Activated naive CD8-positive, alpha-beta T cell (primary cell): ENCODE measurements around the gene GNPTG.
A peak's percentile ranks its signal among the peaks of the same experiment; 100 is the strongest.

Experiments used
- H3K27ac Mint-ChIP-seq: one replicate; pipeline ENCODE4 v1.8.0; 2021; ENCODE audit warnings: mixed read lengths
- H3K27me3 Mint-ChIP-seq: one replicate; pipeline ENCODE4 v1.8.0; 2021; ENCODE audit warnings: mixed read lengths
- H3K36me3 Mint-ChIP-seq: one replicate; pipeline ENCODE4 v1.8.0; 2021; ENCODE audit warnings: mixed read lengths
- H3K4me1 Mint-ChIP-seq: one replicate; pipeline ENCODE4 v1.8.0; 2021; ENCODE audit warnings: low read depth, mixed read lengths
- H3K4me3 Mint-ChIP-seq: one replicate; pipeline ENCODE4 v1.8.0; 2021; ENCODE audit warnings: mild to moderate bottlenecking, mixed read lengths
- H3K9me3 Mint-ChIP-seq: one replicate; pipeline ENCODE4 v1.8.0; 2021; ENCODE audit warnings: low read depth, mixed read lengths

The GNPTG gene

DNA sequence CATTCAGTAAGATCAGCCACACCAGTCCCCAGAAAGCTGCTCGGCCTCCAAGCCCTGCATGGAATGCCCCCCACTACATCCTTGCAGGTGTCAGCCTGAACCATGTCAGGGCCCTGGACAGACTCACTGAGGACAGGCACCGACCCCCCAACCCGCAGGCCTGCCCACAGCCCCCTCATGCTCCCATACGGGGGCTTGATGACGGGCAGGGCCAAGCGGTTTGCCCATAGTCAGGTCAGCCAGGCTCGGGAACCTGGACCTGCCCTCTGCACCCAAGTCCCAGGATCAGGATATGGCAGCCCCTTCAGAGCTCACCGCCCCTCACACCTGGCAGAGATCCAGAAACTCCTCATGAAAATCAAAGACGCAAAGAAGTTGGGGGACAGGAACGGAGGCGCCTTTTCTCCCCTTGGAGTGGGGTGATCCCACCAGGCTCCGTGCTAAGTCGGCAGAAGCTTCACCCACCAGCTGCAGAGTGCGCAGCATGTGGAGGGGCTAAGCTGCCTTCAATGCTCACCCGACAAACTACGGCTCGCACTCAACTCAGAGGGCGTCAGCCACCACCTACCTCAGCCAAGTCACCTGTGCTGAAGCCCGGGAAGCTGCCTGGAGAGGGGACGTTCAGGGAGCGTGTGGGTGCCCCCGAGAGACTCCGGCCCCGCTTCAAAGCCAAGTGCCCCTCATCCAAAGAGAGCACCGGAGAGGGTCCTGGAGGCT, 26.5 kb downstream of the GNPTG start:
- Mint-ChIP-seq H3K4me3 (peak overlapping the region; percentile 90), H3K27me3 (no peaks in the 10 kb centered on the region), H3K4me1 (peaks cover 12% of the 10 kb centered on the region), H3K36me3 (no peaks in the 10 kb centered on the region), H3K27ac (peak overlapping the region; percentile 92), H3K9me3 (no peaks in the 10 kb centered on the region)

DNA sequence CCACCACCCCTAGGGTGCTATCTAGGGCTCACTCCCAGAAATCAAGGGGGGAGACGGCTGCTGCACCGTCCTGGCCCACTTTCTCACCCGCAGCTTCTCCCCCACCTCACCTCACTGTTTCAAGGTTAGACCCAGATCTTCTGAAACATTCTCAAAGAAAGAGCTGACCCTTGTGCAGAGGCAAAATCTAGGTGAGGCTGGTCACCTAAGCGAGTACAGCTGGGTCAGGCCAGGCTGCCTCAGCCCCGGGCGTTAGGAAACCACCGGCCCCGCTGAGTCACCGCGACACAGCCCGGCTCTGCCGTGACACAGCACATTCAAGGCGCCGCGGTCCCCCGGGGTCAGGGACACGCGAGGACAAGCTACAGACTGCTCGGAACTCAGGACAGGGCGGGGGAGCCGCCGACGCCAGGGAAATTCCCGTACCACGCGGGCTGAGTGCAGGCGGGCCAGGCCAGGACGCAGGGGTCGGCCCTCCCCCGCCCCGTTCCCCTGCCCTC, 27.1 kb downstream of the GNPTG start:
- H3K9me3 Mint-ChIP-seq: no peaks in the 10 kb centered on the region
- peaks cover 12% of the 10 kb centered on the region for H3K4me1 Mint-ChIP-seq
- no peaks in the 10 kb centered on the region for H3K27me3 Mint-ChIP-seq
- H3K4me3 Mint-ChIP-seq: peak overlapping the region; percentile 90
- no peaks in the 10 kb centered on the region for H3K36me3 Mint-ChIP-seq
- H3K27ac Mint-ChIP-seq: peak overlapping the region; percentile 92

DNA sequence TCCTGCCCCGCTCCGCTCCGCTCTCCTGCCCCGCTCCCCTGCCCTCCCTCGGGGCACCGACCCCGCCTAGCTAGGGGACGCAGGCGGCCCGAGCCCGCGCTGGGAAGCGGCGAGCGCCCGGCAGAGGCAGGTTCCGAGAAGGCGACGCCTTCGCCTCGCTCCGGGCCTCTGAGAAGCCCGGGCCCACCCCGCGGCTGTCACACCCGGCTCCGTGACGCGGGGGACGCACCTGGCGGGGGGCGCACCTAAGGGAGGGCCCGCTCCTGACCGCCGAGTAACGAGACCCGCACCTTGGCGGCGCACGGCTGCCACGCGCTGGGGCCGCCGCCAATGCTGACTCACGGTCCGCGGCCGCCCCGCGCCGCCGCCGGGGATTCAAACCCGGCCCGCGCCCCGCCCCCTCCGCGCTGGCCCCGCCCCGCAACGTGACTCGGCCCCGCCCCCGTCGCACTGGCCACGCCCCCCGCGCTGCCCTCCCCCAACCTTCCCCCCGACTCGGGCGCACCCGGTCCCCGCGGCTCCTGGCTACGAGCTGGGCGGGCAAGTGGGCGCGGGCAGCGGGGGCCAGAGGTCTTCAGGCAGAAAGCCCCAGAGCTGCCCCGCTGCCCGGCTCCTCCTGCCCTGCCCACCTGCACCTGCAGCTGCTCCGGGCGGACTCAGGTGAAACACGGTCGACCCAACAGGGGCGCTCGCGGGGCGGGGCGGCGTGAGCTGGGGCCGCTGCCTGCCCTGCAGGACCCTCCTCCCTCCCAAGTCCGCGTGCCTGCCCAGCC, 27.8 kb downstream of the GNPTG start:
- Mint-ChIP-seq H3K9me3 (no peaks in the 10 kb centered on the region), H3K27ac (peak overlapping the region; percentile 66), H3K36me3 (no peaks in the 10 kb centered on the region), H3K4me3 (peak overlapping the region; percentile 84), H3K27me3 (no peaks in the 10 kb centered on the region), H3K4me1 (peaks cover 12% of the 10 kb centered on the region)

DNA sequence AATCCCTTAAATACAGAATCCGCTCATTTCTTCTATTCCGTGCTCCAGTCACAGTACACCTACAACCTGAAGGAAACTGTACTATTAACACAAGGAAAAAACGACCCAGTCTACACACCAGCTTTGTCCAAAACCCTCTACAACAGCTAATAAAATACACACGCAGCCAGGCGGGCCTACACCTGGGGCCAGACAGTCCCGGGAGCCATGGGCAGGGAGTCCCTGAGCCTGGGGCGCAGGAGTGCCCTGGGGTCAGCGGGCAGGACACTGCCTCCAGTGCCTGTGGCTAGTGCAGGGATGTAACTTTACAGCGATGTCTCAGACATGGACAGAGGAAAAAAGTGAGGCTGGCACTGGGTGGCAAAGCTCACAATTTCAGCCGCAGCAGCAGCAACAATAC, 28.5 kb downstream of the GNPTG start:
- no peaks in the 10 kb centered on the region for H3K27me3 Mint-ChIP-seq
- H3K27ac Mint-ChIP-seq: peak overlapping the region; percentile 66
- H3K4me3 Mint-ChIP-seq: peak overlapping the region; percentile 84
- H3K4me1 Mint-ChIP-seq: peaks cover 12% of the 10 kb centered on the region
- H3K9me3 Mint-ChIP-seq: no peaks in the 10 kb centered on the region
- no peaks in the 10 kb centered on the region for H3K36me3 Mint-ChIP-seq

DNA sequence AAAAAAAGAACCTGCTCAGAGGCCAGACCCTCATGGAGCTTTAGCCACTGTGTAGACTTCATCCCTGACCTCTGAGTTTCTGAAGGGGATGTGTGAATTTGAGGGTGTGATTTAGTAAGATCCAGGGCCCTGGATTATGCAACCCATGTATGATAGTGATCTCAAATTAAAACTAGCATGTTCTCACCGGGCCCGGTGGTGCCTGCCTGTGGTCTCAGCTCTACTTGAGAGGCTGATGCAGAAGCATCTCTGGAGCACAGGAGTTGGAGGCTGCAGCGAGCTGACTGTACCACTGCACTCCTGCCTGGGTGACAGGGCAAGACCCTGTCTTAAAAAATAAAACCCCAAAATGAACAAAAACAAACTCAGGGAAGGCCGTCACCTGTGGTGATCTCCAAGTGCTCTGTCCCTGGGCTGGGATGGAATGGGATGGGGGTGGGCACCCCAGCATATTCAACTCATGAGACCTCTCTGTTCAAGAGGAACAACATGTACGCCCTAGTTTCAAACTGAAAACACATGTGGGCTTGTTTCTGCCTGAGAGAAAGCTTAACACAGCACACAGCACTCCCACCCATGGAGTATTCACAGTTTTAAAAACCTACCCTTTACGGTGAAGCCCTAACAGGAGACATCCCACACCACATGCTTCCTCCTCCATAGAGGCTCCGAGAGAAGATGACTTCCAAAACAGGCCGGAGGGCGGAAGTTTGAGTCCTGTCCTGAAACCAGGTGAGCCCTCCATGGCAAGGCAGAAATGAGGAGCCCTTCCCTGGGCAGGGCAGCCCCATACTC, 30.1 kb downstream of the GNPTG start:
- peaks cover 12% of the 10 kb centered on the region for H3K4me1 Mint-ChIP-seq
- no peaks in the 10 kb centered on the region for H3K36me3 Mint-ChIP-seq
- H3K9me3 Mint-ChIP-seq: no peaks in the 10 kb centered on the region
- no peak overlapping the region for H3K27ac Mint-ChIP-seq
- no peak overlapping the region for H3K4me3 Mint-ChIP-seq
- no peaks in the 10 kb centered on the region for H3K27me3 Mint-ChIP-seq

DNA sequence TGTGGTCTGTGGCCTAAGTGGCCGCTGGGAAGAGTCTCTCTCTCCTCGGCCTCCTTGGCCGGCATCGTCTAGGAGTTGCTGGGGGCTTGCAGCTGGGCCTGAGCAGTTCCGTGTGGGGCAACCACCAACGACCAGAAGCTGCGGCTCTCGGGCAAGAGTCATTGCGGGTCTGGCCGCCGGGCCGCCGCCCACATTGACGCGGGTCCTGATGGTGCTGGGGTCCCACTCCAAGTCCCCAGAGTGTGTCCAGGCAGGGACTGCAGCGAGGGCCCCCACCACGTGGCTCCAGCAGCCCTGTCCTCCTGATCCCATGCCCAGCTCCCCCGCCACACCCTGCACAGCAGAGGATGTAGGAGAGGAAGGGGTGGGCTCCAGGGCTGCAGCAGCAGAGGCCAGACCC, 31.8 kb downstream of the GNPTG start:
- no peaks in the 10 kb centered on the region for H3K9me3 Mint-ChIP-seq
- peaks cover 7% of the 10 kb centered on the region for H3K4me1 Mint-ChIP-seq
- H3K27ac Mint-ChIP-seq: no peak overlapping the region
- H3K4me3 Mint-ChIP-seq: no peak overlapping the region
- H3K36me3 Mint-ChIP-seq: no peaks in the 10 kb centered on the region
- H3K27me3 Mint-ChIP-seq: no peaks in the 10 kb centered on the region

DNA sequence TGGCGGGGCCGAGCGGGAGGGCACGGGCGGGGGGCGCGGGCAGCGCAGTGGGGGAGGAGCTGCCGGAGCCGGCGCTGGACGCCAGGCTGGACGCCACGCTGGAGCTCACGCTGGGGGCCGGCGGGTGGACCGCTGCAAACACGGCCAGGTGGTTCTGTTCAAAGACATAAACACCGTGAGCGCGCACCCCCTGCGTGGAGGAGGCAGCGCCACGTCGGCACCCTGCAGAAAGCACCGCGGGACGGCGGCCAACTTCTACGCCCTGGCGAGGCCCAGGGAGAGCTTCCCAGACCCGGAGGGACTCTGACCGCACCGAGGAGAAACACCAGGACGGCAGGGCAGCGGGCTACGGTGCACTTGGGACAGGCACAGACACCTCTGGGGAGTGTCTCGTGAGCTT, 33.5 kb downstream of the GNPTG start:
- Mint-ChIP-seq H3K4me1 (no peaks in the 10 kb centered on the region), H3K27ac (no peak overlapping the region), H3K27me3 (no peaks in the 10 kb centered on the region), H3K9me3 (no peaks in the 10 kb centered on the region), H3K4me3 (no peak overlapping the region), H3K36me3 (no peaks in the 10 kb centered on the region)

DNA sequence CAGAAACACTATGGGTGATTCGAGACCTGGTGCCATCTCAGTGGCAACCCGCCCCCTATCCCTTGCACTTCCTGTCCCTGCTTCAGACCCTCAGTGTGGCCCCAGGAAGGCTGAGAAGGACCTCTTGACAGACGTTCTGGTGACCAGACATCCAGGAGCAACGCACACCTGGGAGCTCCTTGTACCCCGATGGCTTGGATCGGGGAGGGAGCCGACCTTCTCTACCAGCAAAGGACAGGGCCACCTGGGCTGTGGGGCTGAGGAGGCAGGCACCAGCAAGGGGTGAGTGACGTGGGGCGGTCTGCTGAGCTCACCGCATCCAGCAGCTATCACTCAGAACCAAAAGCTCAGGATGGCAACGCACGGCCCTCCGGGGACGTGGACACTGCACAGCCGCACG, 35.6 kb downstream of the GNPTG start:
- H3K4me3 Mint-ChIP-seq: no peak overlapping the region
- H3K4me1 Mint-ChIP-seq: no peaks in the 10 kb centered on the region
- H3K27me3 Mint-ChIP-seq: no peaks in the 10 kb centered on the region
- H3K9me3 Mint-ChIP-seq: no peaks in the 10 kb centered on the region
- no peak overlapping the region for H3K27ac Mint-ChIP-seq
- H3K36me3 Mint-ChIP-seq: no peaks in the 10 kb centered on the region

DNA sequence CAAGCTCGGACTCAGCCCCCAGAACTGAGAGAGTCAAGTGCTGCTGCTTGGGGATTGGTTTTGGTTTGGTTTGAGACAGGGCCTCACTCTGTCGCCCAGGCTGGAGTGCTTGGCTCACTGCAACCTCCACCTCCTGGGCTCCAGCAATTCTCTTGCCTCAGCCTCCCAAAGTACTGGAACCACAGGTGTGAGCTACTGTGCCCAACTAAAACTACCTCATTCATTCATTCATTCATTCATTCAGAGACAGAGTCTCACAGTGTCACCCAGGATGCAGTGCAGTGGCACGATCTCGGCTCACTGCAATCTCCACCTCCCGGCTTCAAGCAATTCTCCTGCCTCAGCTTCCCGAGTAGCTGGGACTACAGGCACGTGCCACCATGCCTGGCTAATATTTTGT, 38.0 kb downstream of the GNPTG start:
- Mint-ChIP-seq H3K4me1 (no peaks in the 10 kb centered on the region), H3K27me3 (no peaks in the 10 kb centered on the region), H3K27ac (no peak overlapping the region), H3K36me3 (no peaks in the 10 kb centered on the region), H3K4me3 (no peak overlapping the region), H3K9me3 (no peaks in the 10 kb centered on the region)

DNA sequence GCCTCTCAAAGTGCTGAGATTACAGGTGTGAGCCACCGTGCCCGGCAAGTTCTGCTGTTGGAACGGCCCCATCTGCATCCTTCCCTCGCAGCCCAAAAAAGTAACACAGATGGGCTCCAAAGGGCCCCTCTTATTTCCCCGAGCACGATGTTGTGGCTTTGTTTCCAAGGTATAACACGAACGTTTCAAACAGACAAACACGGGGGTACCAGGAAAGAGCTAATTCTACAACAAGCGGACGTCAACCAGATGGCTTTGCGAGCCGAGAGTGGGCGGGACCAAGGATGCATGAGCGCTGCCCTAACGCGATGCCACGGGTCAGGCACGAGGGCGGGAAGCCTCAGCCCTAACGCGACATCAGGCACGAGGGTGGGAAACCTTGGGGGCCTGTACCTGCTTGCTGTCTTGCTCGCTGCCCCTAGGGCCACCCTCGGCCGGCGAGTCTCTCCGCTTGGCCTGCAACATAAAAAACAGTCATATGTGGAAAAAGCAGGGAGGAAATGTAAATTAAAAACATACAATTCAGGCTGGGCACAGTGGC, 38.6 kb downstream of the GNPTG start:
- Mint-ChIP-seq H3K4me3 (no peak overlapping the region), H3K36me3 (no peaks in the 10 kb centered on the region), H3K4me1 (no peaks in the 10 kb centered on the region), H3K27ac (no peak overlapping the region), H3K9me3 (no peaks in the 10 kb centered on the region), H3K27me3 (no peaks in the 10 kb centered on the region)

DNA sequence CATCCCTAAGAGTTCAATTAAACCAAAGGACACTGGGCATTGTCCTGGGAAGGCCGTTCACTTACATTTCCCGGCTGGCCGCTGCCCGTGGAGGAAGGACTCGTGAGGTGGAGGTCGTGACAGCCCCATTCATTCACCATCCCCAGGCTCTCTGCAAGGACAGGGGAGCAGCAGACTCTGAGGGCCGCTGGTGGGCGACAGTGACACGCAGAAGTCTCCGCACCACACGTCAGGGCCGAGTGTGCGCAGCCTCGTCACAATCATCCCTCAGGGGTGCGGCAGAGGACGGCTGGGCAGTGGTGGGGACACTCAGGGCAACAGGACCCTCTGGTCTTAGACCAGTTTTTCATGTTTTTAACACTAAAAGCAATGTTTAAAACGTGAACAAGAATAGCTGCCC, 41.1 kb downstream of the GNPTG start:
- no peaks in the 10 kb centered on the region for H3K27me3 Mint-ChIP-seq
- no peaks in the 10 kb centered on the region for H3K4me1 Mint-ChIP-seq
- no peaks in the 10 kb centered on the region for H3K36me3 Mint-ChIP-seq
- no peaks in the 10 kb centered on the region for H3K9me3 Mint-ChIP-seq
- no peak overlapping the region for H3K27ac Mint-ChIP-seq
- H3K4me3 Mint-ChIP-seq: no peak overlapping the region

DNA sequence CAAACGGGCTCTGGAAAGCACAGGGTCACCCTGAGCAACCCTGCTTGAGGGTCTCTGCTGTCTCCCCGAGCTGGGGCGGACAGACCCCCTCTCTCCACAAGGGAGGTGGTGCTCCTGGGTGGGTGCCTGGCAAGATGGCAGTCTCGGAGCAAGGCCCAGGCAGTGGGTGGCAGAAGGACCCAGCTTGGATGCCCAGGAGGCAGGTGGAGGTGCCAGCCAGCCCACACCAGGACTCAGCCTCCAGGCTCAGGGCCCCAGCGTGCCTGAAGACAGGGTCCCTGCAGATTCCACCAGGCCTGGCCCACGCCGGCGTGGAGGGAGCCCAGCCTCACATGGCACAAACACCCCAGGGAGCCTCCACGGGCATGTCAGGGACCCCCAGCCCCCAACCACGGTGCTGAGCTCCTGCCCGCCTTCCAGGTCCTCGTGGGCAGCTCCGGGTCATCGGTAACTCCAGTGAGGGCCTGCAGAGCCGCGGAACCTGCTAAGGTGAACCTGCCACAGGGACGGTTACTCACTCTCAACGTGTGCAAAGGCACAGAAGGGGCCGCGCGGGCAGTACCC, 42.0 kb downstream of the GNPTG start:
- H3K4me1 Mint-ChIP-seq: no peaks in the 10 kb centered on the region
- no peak overlapping the region for H3K4me3 Mint-ChIP-seq
- no peaks in the 10 kb centered on the region for H3K27me3 Mint-ChIP-seq
- no peaks in the 10 kb centered on the region for H3K9me3 Mint-ChIP-seq
- no peaks in the 10 kb centered on the region for H3K36me3 Mint-ChIP-seq
- H3K27ac Mint-ChIP-seq: no peak overlapping the region

DNA sequence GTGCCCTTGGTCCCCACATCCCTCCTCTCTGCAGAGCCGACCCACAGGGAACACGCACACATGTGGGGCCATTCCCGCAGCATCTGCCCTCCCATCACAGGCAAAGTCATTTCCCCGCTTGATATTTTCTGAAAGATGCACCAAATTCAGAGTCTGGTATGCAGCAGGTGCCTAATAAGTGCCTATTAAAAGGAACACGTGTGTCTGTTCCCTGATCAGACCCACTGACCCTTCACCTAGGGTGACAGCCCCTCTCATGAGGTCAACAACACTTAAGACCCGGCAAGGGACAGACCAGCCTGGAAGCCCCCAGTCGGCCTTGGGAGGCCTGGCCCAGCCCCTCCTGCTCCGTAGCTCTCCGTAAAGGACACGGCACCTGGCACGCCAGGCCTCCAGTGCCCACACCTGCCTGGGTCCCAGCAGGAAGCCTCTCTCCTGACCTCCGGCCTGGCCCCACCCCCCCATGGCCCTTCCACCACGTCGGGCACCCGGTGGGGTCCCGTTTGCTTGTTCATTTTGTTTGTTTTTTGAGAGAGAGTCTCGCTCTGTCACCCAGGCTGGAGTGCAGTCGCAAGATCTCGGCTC, 42.7 kb downstream of the GNPTG start:
- Mint-ChIP-seq H3K27ac (no peak overlapping the region), H3K4me1 (no peaks in the 10 kb centered on the region), H3K9me3 (no peaks in the 10 kb centered on the region), H3K36me3 (no peaks in the 10 kb centered on the region), H3K27me3 (no peaks in the 10 kb centered on the region), H3K4me3 (no peak overlapping the region)

DNA sequence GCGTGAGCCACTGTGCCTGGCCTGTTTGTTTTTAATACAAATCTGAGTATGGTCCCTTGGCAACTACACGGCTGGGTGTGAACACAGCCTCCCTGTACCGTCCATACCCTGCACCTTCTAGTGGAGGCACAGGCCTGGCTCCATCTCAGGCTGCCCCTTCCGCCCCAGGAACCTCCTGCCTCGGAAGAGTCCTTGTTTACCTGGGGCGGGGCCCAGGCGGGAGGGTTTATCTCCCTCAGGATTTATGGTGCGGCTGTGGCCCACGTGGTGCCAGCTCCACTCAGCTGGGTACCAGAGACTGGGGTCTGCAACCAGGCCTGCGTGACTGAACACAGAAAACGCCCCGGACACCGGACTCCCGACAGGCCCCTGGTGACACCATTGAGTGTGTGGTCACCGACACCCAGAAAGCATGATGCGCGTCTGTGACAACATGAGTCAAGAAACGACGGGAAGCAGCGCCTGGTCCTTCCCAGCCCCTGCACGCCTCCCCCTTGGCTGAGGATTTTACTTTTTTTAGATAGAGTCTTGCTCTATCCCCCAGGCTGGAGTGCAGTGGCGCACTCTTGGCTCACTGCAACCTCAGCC, 43.8 kb downstream of the GNPTG start:
- Mint-ChIP-seq H3K27me3 (no peaks in the 10 kb centered on the region), H3K4me3 (no peak overlapping the region), H3K4me1 (no peaks in the 10 kb centered on the region), H3K36me3 (no peaks in the 10 kb centered on the region), H3K9me3 (no peaks in the 10 kb centered on the region), H3K27ac (no peak overlapping the region)
